Measurements from ENCODE around the gene KLHL41.
A peak's percentile ranks its signal among the peaks of the same experiment; 100 is the strongest.

Gene KLHL41

GRCh38 chr2:169509298-169509885, at the start of gene KLHL41:
KLHL41 (plus strand) TSS chr2:169509702; CDS start chr2:169509779, 77 bp downstream.
- no peak for DNase-seq
- intact Hi-C loops (cut with DNase I) = no loop called here

DNA sequence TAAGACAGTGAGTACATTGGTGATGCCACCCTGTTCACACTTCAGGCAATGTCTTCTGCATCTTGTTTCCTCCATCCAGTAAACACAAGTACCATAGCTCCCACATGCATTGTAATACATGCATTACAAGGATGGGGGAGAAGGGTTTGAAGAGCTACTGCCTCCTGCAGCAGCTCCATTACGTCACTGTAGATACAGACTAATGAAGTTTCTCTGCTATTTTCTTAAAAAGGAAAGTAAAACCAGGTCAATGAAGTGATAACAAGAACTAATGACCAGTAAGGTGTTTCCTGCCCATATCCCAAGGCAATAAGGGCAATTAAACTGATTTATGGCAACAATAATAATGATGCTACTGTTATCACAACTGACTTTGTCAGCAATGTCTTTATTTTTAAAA, 48.4 kb upstream of the KLHL41 start:
- DNase-seq = no peak
- intact Hi-C loops (cut with DNase I) = no loop called here

GRCh38 chr2:169462896-169463695, 46.4 kb upstream of the KLHL41 start:
- intact Hi-C loops (cut with DNase I) = no loop called here
- DNase-seq = no peak

DNA sequence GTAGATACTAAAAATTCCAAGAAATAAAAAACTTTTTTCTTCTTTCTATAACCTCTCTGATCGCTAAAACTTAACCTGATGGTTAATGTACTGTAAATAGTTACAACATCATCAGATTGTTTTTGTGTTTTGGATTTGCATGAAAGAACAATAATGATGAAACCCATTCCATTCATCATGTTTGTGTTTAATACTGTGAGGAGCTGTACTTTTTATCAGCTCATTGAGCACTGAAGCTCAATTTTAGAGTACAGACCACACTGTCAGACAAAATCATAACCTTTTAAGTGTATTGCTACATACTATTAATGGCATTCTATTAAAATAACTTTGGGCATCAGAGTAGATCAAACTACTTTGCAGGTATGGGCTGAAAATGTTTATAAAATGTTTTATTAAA, 45.0 kb upstream of the KLHL41 start:
- DNase-seq = no peak
- intact Hi-C loops (cut with DNase I) = no loop called here

DNA sequence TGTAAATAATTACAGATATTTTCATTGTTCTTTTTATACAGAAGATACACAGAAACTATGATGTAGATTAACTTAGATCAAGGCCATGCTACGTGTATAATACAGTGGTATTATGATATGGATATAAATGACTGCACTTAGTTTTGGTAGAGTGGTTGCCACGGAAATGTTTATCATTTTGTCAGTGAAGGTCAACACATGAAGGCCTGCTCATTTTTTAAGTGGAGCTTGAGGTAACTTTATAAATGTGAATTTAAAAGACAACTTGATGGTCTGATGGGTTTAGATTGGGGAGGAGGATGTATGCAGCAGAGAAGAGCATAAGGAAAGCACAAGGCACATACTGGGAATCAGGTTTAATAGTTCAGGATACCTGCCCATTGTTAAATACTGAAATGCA, 44.6 kb upstream of the KLHL41 start:
- DNase-seq = no peak
- intact Hi-C loops (cut with DNase I) = no loop called here

GRCh38 chr2:169468841-169469240, 40.7 kb upstream of the KLHL41 start:
- no peak for DNase-seq
- intact Hi-C loops (cut with DNase I) = no loop called here

DNA sequence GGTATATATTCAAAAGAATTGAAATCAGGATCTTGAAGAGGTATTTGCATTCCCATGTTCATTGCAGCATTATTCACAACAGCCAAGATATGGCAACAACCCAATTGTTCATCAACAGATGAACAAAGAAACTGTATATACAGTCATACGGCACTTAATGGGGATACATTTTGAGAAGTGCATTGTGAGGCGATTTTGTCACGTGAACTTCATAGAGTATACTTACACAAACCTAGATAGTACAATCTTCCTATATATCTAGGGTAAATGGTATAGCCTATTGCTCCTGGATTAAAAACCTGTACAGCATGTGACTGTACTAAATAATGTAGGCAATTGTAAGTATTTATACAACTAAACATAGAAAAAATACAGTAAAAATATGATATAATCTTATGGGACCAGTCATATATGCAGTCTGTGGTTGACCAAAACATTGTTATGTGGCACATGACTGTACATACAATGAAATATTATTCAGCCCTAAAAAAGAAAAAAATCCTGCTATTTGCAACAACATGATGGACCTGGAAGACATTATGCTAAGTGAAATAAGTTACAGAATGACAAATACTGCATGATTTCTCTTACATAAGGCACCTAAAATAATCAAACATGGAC, 39.4 kb upstream of the KLHL41 start:
- intact Hi-C loops (cut with DNase I) = no loop called here
- DNase-seq = no peak

DNA sequence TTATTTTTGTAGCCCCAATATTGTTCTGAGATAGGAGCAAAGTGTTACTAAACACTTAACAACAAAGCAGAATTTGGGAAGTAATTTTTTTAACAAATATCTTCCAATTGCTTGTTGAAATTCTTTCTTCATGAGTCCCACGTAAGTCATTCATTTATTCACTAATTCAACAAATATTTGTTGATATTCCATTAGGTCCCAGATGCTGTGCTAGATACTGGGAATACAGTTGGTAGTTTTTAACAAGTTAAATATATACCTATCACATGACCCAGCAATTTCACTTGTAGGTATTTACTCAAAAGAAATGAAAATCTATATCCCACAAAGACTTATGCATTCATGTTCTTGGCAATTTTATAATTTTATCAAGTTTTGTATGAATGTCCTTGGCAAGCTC, 37.3 kb upstream of the KLHL41 start:
- DNase-seq = no peak
- intact Hi-C loops (cut with DNase I) = no loop called here

GRCh38 chr2:169476459-169476858, 33.0 kb upstream of the KLHL41 start:
- DNase-seq = no peak
- intact Hi-C loops (cut with DNase I) = no loop called here

GRCh38 chr2:169478339-169478738, 31.2 kb upstream of the KLHL41 start:
- intact Hi-C loops (cut with DNase I) = no loop called here

DNA sequence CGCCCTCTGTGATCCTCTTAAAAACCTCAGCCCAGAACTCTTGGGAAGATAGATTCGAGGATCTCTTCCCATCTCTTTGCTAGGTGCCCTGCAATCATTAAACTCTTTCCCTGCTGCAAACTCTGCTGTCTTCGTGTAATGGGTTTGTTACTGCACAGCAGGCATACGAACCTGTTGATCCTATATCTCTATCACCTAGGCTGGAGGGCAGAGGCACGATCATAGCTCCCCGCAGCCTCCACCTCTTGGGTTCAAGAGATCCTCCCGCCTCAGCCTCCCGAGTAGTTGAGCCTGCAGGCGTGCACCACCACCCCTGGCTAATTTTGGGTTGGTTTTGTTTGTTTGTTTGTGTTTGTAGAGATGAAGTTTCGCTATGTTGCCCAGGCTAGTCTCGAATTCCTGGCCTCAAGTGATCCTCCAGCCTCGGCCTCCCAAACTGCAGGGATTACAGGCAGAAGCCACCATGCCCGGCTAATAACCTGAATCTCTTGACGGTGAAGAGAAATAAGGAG, 30.7 kb upstream of the KLHL41 start:
- DNase-seq = peak in 1 of 10 donors; percentile 61
- intact Hi-C loops (cut with DNase I) = no loop called here

More at GRCh38 chr2:169478339-169478738, 31.2 kb upstream of the KLHL41 start:
- DNase-seq = no peak

- peak; percentile 81 to 98 (median 90) for DNase-seq
- intact Hi-C loops (cut with DNase I) = no loop called here
Observed at GRCh38 chr2:169479257-169480078, 30.0 kb upstream of the KLHL41 start, which contains the start of gene BBS5. BBS5 (plus strand) TSS chr2:169479494; CDS start chr2:169479554, 60 bp downstream.

GRCh38 chr2:169480079-169480465, 29.4 kb upstream of the KLHL41 start:
- intact Hi-C loops (cut with DNase I) = no loop called here
- DNase-seq = no peak

DNA sequence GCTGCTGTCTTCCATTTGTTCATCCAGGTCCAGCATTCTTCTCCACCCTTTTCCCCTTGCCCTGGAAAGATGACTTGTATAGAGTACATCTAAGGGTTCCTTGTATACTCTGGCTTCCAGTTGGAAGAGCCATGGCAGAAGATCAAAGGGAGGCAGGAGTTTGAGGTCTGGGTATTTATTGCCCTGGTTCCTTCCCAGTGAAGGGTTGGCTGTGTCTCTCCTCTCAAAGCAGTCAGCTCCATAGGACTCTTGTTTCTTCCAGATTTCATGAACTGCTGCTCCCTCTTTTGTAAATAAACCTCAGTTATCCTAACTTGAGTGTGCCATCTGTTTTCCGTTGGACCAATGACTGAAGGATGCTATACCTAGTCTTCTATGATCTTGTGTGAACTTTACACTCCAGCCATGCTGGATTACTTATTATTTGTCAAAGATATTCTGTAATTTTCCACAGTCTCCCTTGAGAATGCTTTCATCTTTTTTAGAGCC, 23.8 kb upstream of the KLHL41 start:
- DNase-seq = no peak
- intact Hi-C loops (cut with DNase I) = no loop called here

GRCh38 chr2:169486487-169486886, 23.0 kb upstream of the KLHL41 start:
- DNase-seq = no peak
- intact Hi-C loops (cut with DNase I) = no loop called here

GRCh38 chr2:169490834-169491233, 18.7 kb upstream of the KLHL41 start:
- intact Hi-C loops (cut with DNase I) = no loop called here
- DNase-seq = no peak

DNA sequence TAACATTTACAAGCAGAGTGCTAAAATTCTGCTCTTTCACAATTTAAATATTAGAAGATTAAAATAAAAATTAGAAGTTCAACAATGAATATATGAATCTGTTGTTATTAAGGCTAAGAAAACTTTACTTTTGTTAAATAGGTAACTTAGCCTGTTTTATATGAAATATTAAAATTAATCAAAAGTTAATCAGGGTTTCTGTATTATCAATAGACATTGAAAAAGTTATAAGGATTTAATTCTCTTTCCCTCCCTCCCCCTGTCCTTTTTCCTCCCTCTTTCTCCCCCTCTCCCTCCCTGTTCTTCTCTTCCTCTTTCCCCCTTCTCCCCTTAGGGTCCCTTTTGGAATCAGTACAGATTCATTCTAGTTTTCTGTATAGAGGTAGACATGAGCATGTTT, 18.1 kb upstream of the KLHL41 start:
- intact Hi-C loops (cut with DNase I) = no loop called here
- no peak for DNase-seq

- intact Hi-C loops (cut with DNase I) = no loop called here
- no peak for DNase-seq
Observed at GRCh38 chr2:169493360-169493759, 16.1 kb upstream of the KLHL41 start.

GRCh38 chr2:169495310-169495928, 14.1 kb upstream of the KLHL41 start:
- DNase-seq = no peak
- intact Hi-C loops (cut with DNase I) = no loop called here

- peak in 1 of 10 donors; percentile 77 for DNase-seq
- intact Hi-C loops (cut with DNase I) = no loop called here
Observed at GRCh38 chr2:169504651-169505050, 4.9 kb upstream of the KLHL41 start.

Measured in posterior cingulate gyrus (tissue), 11 donors.